Measurements from ENCODE around the gene CCT7. TPM values are rescaled to one million over a fixed set of nuclear protein-coding genes. Genes with fewer than 3 reads are reported as not detected.
"Not testable (repeated sequence)": the region's sequence is repeated elsewhere in the genome, so short reads cannot be mapped to it uniquely, and the experiment has no call there.

The CCT7 gene
- total RNA-seq, 2 donors from 2014 or later, result 305 to 384 TPM

DNA sequence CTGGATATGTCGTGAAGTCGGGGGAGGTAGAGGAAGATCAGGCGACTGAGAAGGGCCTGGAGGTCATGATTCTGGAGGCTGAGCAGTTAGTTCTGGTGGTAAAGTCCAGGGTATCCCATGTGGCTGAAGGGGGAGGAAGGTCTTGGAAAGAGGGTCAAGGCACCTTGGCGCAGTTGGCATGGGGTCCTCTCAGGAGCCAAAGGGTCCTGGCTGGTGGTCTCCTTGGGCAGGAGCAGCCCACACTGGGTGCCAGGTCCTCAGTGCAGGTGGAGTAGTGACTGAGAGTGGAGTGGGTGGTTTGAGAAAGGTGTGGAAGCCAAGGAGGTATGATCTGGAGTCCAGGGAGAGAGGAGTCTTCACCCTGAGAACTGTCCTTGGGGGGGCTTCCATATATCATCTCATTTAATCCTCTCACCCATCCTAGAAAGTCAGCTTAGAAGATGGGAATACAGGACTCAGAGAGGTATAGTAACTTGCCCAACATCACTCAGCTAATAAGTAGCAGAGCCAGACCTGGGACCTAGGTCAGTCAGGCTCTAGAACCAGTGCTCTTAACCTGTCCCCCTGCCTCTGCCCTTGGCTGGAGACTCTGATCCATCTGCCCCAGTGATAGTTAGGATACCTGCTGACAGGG is 25.7 kb downstream of the CCT7 start:
- Mint-ChIP-seq H3K4me1 (ENCODE audit: low read depth) (no peaks in the 10 kb centered on the region), H3K27ac (no peak overlapping the region), H3K9me3 (no peaks in the 10 kb centered on the region), H3K36me3 (ENCODE audit: insufficient read depth in 2 of 2) (no peaks in the 10 kb centered on the region), H3K4me3 (no peak overlapping the region), H3K27me3 (ENCODE audit: low read depth) (no peaks in the 10 kb centered on the region)
- DNase-seq (no peak), ATAC-seq (replicated peaks in 1 of 2) (no peak)

DNA sequence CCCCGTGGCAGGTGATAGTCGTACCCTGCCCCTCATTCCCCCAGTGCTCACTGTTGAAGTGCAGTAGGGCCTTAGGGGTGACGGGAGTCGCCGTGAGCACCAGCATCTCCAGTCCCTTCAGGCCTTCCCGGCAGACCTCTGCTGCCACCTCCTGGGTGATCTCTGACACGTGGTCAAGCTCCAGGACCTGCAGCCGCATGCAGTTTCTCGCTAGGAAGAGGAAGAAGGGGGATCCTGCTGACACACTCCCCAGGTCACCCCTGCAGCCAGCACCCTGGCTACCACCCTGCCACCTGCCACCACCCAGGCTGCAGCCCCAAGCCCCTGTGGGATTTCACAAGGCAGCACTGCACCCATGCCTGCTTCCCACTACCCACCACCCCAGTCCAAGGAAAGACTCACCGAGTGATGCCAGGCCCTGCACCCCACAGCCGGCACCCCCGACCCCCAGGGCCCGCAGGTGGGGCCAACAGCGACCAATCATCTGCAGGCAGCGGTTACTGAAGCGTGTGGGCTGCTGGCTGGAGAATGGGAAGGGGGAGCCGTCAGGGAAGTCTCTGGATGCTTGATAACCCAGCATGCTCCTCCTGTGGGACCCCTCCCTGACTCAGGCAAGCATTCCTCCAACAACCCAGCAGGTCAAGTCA is 26.4 kb downstream of the CCT7 start:
- Mint-ChIP-seq H3K27ac (no peak overlapping the region), H3K4me1 (ENCODE audit: low read depth) (no peaks in the 10 kb centered on the region), H3K27me3 (ENCODE audit: low read depth) (no peaks in the 10 kb centered on the region), H3K36me3 (ENCODE audit: insufficient read depth in 2 of 2) (no peaks in the 10 kb centered on the region), H3K9me3 (no peaks in the 10 kb centered on the region), H3K4me3 (no peak overlapping the region)
- ATAC-seq (replicated peaks in 1 of 2) (peak in 1 of 2 donors; percentile 16), DNase-seq (peak in 1 of 2 donors; percentile 14)

DNA sequence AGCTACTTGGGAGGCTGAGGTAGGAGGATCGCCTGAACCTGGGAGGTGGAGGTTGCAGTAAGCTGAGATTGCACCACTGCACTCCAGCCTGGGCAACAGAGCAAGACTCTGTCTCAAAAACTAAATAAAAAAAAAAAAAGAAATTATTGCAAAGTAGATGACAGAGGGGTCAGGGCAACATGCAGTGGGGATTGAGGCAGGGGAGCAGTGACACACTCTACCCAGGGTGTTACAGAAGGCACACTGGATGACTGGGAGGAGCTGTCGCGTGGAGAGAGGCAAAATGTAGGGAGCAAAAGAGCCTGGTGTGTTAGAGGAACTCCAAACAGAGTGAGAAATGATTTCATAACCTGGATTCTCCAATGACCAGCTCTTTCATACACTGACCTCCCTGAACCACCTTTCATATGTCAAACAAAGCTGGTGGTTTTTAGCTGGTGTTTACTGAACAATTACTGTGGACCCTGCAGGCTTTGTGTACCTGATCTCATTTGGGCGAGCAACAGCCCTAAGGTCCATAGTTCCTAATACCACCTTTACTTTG is 28.1 kb downstream of the CCT7 start:
- ATAC-seq (replicated peaks in 1 of 2) (no peak), DNase-seq (no peak)
- Mint-ChIP-seq H3K36me3 (ENCODE audit: insufficient read depth in 2 of 2) (peaks cover 0 to 2% of the 10 kb centered on the region in 2 donors), H3K27me3 (ENCODE audit: low read depth) (no peaks in the 10 kb centered on the region), H3K27ac (no peak overlapping the region), H3K4me1 (ENCODE audit: low read depth) (peaks cover 6% of the 10 kb centered on the region), H3K9me3 (no peaks in the 10 kb centered on the region), H3K4me3 (no peak overlapping the region)

DNA sequence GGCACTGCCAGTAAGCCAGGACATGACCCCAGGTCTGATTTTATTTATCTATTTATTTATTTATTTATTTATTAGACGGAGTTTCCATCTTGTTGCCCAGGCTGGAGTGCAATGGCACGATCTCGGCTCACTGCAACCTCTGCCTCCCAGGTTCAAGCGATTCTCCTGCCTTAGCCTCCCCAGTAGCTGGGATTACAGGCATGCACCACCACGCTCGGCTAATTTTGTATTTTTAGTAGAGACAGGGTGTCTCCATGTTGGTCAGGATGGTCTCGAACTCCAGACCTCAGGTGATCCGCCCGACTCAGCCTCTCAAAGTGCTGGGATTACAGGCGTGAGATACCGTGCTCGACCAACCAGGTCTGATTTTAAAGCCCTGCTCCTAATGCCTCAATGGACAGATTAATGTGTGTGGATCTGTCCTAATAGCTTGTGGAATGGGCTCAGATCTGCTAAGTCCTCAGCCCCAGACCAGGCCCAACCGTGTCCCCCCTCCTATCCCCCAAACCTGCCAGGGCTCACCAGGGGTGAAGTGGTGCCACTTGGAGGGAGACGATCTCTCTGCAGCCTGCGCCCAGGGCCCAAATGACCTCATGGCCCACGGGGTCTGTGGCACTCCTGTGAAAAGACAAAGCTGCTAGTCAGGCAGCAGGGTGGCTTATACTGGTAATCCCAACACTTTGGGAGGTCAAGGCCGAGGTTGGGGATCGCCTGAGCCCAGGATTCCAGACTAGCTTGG is 28.8 kb downstream of the CCT7 start:
- H3K9me3 Mint-ChIP-seq; H3K36me3 Mint-ChIP-seq (ENCODE audit: insufficient read depth in 2 of 2); DNase-seq; ATAC-seq (replicated peaks in 1 of 2); H3K4me3 Mint-ChIP-seq; H3K27me3 Mint-ChIP-seq (ENCODE audit: low read depth); H3K27ac Mint-ChIP-seq: not testable (repeated sequence)
- peaks cover 13% of the 10 kb centered on the region for H3K4me1 Mint-ChIP-seq (ENCODE audit: low read depth)

DNA sequence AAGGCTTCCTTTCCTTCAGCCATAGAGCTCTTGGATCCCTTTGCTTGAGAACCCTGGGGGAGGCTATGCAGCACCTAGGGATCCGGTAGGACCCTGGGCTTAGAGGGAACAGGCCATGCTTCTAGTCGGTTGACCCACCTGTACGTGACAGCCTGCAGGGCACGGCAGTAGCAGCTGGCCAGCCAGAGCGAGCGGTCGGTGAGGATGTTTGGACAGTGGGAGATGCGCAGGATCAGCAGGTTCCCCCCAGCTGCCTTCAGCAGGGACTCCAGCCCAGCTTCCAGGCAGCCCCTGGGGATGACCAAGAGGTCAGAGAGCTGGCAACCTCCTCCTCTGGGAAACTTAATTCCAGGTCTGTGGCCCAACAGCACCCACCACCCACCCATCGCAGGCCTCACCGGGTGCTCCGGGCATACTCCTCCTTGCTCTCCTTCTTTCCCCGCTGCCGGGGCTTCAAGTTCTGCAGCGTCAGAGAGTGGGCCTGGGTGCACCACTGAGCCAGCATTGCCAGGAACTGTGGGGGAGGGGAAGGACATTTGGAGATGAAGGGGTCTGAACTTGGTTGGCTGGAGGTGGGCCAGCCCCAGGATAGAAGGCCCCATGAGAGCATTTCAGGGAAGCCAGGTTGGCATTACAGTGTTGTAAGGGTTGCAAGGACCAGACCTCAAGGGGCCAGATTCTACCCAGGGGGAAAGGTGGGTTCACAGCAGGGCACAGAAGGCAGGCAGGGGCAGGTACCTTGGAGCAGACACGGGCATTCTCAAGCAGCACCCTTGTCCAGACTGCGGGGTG is 29.6 kb downstream of the CCT7 start:
- H3K9me3 Mint-ChIP-seq, result no peaks in the 10 kb centered on the region
- DNase-seq, result no peak
- H3K4me3 Mint-ChIP-seq, result no peak overlapping the region
- no peak for ATAC-seq (replicated peaks in 1 of 2)
- H3K27ac Mint-ChIP-seq, result no peak overlapping the region
- H3K36me3 Mint-ChIP-seq (ENCODE audit: insufficient read depth in 2 of 2), result peaks cover 2 to 4% of the 10 kb centered on the region in 2 donors
- H3K27me3 Mint-ChIP-seq (ENCODE audit: low read depth), result no peaks in the 10 kb centered on the region
- peaks cover 19% of the 10 kb centered on the region for H3K4me1 Mint-ChIP-seq (ENCODE audit: low read depth)

DNA sequence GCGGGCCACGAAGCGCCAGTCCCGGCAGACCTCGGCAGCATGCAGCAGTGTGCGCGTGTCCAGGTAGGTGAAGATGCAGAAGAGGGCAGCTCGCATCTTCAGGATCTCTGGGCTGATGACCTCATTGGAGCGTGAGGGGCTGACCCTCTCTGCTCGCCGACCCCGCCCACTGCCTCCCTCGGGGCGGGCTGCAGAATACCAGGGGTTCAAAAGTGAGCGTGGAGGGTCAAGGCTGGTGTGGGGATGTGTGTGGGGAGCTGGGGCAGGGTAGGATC is 30.2 kb downstream of the CCT7 start:
- Mint-ChIP-seq H3K36me3 (ENCODE audit: insufficient read depth in 2 of 2) (peaks cover 2 to 4% of the 10 kb centered on the region in 2 donors), H3K9me3 (no peaks in the 10 kb centered on the region), H3K27ac (no peak overlapping the region), H3K4me1 (ENCODE audit: low read depth) (peaks cover 19% of the 10 kb centered on the region), H3K27me3 (ENCODE audit: low read depth) (no peaks in the 10 kb centered on the region), H3K4me3 (no peak overlapping the region)
- DNase-seq, result no peak
- no peak for ATAC-seq (replicated peaks in 1 of 2)

DNA sequence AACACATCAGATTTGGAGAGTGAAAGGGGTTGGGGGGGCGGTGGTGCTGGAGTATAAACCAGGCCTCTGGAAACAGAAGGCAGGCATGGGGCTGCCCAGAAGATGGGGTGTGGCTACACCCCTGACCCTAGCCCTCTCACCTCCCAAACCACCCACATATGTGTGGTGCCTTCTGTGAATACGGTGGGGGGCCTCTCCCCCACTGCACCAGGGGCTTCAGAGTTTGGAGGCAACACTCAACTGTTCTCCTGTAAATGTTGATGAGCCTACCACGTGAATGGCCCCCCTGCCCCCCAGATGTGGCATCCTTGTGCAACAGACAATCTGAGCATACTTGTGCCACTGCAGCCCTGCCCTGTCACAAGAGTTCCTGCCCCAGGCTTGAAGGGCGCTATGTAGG is 30.7 kb downstream of the CCT7 start:
- Mint-ChIP-seq H3K27me3 (ENCODE audit: low read depth) (no peaks in the 10 kb centered on the region), H3K9me3 (no peaks in the 10 kb centered on the region), H3K4me1 (ENCODE audit: low read depth) (peaks cover 22% of the 10 kb centered on the region), H3K36me3 (ENCODE audit: insufficient read depth in 2 of 2) (peaks cover 2 to 4% of the 10 kb centered on the region in 2 donors), H3K27ac (no peak overlapping the region), H3K4me3 (no peak overlapping the region)
- ATAC-seq (replicated peaks in 1 of 2) (no peak), DNase-seq (no peak)

DNA sequence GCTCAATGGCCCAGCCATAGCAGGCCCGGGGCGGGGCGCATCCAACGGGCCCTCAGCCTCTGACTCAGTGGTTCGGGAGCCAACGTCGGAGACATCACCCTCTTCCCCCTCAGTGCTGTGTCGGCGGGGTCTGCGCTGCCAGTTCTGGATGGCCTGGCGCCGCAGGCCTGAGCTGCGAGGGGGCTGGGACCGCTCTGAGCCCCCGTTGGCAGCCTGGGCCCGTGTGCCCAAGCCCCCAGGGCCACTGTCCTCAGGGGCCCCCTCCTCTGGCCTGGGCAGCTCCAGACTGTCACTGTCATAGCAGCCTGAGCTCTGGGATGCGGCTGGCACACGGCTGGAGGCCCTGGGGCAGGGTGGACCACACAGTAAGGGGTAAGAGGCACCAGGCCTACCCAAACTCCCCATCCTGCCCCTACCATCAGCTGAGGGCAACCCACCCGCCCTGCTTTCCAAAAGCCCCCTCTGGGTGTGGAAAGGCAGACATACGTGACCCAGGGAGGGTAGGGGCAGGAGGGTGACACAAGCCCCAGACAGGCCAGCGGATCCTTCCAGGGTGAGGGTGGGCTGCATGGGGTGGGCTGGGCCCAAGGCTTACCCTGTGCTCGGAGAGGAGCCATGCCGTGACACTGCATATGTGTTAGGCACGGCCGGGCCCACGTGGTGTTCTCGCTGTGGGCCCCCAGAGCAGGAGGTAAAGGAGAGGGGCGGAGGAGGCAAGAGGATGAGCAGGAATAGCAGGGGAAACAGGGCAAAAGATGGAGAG is 31.4 kb downstream of the CCT7 start:
- no peaks in the 10 kb centered on the region for H3K9me3 Mint-ChIP-seq
- no peak for ATAC-seq (replicated peaks in 1 of 2)
- H3K36me3 Mint-ChIP-seq (ENCODE audit: insufficient read depth in 2 of 2), result peaks cover 2 to 4% of the 10 kb centered on the region in 2 donors
- no peak overlapping the region for H3K27ac Mint-ChIP-seq
- no peak overlapping the region for H3K4me3 Mint-ChIP-seq
- no peak for DNase-seq
- no peaks in the 10 kb centered on the region for H3K27me3 Mint-ChIP-seq (ENCODE audit: low read depth)
- peaks cover 26% of the 10 kb centered on the region for H3K4me1 Mint-ChIP-seq (ENCODE audit: low read depth)

DNA sequence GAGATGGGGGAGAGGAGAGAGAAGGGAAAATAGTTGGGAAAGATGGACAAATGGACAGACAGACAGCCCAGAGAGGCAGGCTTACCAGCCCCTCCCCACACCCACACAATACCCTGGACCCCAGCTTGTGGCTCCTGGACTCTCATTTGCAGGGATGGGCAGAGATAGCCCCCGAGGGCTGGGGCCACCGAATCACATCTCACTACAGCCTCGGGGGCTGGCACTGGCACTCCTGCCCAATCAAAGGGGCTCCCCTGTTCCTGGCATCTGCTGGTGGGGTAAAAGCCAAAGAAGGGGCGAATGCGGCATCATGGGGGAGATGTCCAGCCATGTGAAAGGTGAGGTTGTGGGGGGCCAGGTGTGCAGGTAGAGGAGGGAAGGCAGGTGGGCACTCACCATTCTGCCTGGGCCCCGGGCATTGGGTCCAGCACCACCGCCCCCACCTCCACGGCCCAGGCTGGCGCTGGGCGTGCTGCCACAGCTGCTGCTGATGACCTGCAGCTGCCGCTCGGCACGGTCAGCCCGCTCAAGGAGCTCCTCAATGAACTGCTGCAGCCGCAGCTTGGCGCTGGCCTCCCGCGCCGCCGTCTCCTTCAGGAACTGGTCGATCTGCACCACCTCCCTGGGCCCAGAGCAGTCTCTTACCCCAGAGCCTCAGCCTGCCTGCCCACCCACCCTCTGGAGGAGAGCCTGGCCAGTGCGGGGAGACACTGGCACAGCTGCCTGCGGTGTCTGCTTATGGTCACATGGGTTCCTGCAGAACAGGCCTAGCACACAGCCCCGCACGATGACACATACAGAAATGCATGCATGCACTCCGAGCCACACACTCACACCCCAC is 32.2 kb downstream of the CCT7 start:
- ATAC-seq (replicated peaks in 1 of 2) (no peak), DNase-seq (no peak)
- Mint-ChIP-seq H3K27me3 (ENCODE audit: low read depth) (no peaks in the 10 kb centered on the region), H3K36me3 (ENCODE audit: insufficient read depth in 2 of 2) (peaks cover 2 to 4% of the 10 kb centered on the region in 2 donors), H3K4me1 (ENCODE audit: low read depth) (peaks cover 26% of the 10 kb centered on the region), H3K4me3 (no peak overlapping the region), H3K27ac (no peak overlapping the region), H3K9me3 (no peaks in the 10 kb centered on the region)

DNA sequence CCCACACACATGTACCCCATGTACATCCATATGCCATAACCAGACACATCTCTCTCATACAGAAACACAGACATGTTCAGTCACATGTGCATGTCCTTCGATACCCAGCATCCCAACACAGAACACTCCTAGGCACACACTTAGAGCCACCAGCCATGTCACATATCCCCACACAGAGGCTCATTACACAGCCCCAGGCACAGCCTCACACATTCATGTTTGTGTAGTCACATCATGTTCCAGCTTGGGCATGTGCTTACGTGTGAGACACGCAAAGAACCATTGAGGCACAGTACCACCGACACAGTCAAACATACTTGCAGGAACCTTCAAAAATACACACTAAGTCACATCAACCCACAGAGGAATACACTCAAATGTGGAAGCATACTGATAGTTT is 32.9 kb downstream of the CCT7 start:
- Mint-ChIP-seq H3K27me3 (ENCODE audit: low read depth) (no peaks in the 10 kb centered on the region), H3K4me1 (ENCODE audit: low read depth) (peaks cover 26% of the 10 kb centered on the region), H3K4me3 (no peak overlapping the region), H3K36me3 (ENCODE audit: insufficient read depth in 2 of 2) (peaks cover 2 to 4% of the 10 kb centered on the region in 2 donors), H3K27ac (no peak overlapping the region), H3K9me3 (no peaks in the 10 kb centered on the region)
- ATAC-seq (replicated peaks in 1 of 2) (no peak), DNase-seq (no peak)

DNA sequence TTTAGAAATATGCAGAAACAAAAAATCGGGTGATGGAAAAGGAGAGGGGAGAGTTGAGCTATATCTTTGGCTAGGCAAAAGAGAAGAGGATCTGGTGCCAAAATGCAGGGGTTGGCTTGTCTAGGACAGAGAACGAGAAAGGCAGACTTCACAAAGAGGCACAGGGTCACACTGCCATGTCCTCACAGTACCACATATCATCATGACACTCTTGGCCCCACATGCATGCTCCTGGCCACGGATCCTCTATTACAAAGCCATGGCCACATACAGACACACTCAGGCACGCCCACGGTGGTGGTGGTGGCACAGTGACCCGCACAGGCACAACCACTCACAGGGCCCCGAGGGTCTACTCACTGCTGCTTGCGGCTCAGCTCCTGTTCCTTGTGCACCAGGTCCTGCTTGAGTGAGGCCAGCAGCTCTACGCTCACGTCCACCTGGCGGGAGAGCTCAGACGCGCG is 34.3 kb downstream of the CCT7 start:
- Mint-ChIP-seq H3K9me3 (no peaks in the 10 kb centered on the region), H3K4me1 (ENCODE audit: low read depth) (peaks cover 26% of the 10 kb centered on the region), H3K27ac (no peak overlapping the region), H3K36me3 (ENCODE audit: insufficient read depth in 2 of 2) (peaks cover 2 to 4% of the 10 kb centered on the region in 2 donors), H3K4me3 (peak overlapping the region; percentile 47 to 67), H3K27me3 (ENCODE audit: low read depth) (no peaks in the 10 kb centered on the region)
- ATAC-seq (replicated peaks in 1 of 2) (no peak), DNase-seq (no peak)
